A549 (cell line): ENCODE results near the gene TNFAIP3.

Source experiments
- BHLHE40 ChIP-seq: IDR thresholded peaks from 2 replicates; pipeline ENCODE4 v1.6.1; 2012; ENCODE audit warnings: low read depth, low read length, inconsistent platforms
- EHMT2 ChIP-seq: fragments of 200-600 bp; sonication (generic); IDR thresholded peaks from 2 replicates; pipeline ENCODE4 v1.6.1; 2016; ENCODE audit warnings: antibody characterized with exemption, low read depth, mild to moderate bottlenecking, moderate library complexity
- HDAC2 ChIP-seq: fragments of 200-600 bp; sonication (generic); IDR thresholded peaks from 2 replicates; pipeline ENCODE4 v1.6.1; 2016
- MAX ChIP-seq: IDR thresholded peaks from 2 replicates; pipeline ENCODE4 v1.6.1; 2012
- NPAS2 ChIP-seq: fragments of 250-450 bp; sonication (Bioruptor Pico); IDR thresholded peaks from 2 replicates; pipeline ENCODE4 v1.8.0; 2022; ENCODE audit warnings: mild to moderate bottlenecking, moderate library complexity, borderline replicate concordance
- REST ChIP-seq: fragments of 200-600 bp; sonication (generic); IDR thresholded peaks from 2 replicates; pipeline ENCODE4 v1.6.1; 2016; ENCODE audit warnings: antibody characterized with exemption, mild to moderate bottlenecking, moderate library complexity
- RNF2 ChIP-seq: fragments of 200-600 bp; sonication (generic); IDR thresholded peaks from 2 replicates; pipeline ENCODE4 v1.6.1; 2016; ENCODE audit warnings: low read depth, mild to moderate bottlenecking, antibody characterized with exemption, moderate library complexity, borderline replicate concordance
- TF ChIP-seq, protein P1 (sequence below): fragments of >200 bp; sonication (Bioruptor Twin); formaldehyde crosslinking; IDR thresholded peaks from 3 replicates; pipeline ENCODE4 v1.5.1; 2016

DNA sequence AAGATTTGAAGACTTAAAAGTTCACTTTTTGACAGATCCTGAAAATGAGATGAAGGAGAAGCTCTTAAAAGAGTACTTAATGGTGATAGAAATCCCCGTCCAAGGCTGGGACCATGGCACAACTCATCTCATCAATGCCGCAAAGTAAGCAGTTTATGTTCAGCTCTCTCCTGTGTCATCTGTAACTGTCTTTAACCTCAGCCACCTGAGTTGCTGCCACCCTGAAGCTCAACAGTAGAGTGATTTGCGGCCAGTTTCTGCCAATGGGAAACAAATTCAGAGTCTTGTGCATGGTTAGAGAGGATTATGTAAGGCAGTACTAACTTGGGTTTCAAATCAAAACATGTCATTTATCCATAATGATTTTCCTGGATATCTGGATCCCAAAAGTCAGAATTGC is 10.1 kb downstream of the TNFAIP3 start:
- TF ChIP-seq REST (no peak), NPAS2 (CRISPR knock-in tag) (no peak), HDAC2 (no peak), RNF2 (no peak), MAX (no peak), EHMT2 (no peak), BHLHE40 (no peak)
- TF ChIP-seq, protein P1, sequence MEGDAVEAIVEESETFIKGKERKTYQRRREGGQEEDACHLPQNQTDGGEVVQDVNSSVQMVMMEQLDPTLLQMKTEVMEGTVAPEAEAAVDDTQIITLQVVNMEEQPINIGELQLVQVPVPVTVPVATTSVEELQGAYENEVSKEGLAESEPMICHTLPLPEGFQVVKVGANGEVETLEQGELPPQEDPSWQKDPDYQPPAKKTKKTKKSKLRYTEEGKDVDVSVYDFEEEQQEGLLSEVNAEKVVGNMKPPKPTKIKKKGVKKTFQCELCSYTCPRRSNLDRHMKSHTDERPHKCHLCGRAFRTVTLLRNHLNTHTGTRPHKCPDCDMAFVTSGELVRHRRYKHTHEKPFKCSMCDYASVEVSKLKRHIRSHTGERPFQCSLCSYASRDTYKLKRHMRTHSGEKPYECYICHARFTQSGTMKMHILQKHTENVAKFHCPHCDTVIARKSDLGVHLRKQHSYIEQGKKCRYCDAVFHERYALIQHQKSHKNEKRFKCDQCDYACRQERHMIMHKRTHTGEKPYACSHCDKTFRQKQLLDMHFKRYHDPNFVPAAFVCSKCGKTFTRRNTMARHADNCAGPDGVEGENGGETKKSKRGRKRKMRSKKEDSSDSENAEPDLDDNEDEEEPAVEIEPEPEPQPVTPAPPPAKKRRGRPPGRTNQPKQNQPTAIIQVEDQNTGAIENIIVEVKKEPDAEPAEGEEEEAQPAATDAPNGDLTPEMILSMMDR, result no peak
